G401.6 (cell line): ENCODE measurements around the gene FRS3.
A peak's percentile ranks its signal among the peaks of the same experiment; 100 is the strongest.
"Not testable (repeated sequence)": the region's sequence is repeated elsewhere in the genome, so short reads cannot be mapped to it uniquely, and the experiment has no call there.

ENCODE experiments used
- FAIRE-seq: peaks from 2 replicates; lab custom pipeline; 2012; peaks lifted over from hg19 to GRCh38; lab: Jason Lieb, UNC

FRS3 gene, protein sequence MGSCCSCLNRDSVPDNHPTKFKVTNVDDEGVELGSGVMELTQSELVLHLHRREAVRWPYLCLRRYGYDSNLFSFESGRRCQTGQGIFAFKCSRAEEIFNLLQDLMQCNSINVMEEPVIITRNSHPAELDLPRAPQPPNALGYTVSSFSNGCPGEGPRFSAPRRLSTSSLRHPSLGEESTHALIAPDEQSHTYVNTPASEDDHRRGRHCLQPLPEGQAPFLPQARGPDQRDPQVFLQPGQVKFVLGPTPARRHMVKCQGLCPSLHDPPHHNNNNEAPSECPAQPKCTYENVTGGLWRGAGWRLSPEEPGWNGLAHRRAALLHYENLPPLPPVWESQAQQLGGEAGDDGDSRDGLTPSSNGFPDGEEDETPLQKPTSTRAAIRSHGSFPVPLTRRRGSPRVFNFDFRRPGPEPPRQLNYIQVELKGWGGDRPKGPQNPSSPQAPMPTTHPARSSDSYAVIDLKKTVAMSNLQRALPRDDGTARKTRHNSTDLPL

DNA sequence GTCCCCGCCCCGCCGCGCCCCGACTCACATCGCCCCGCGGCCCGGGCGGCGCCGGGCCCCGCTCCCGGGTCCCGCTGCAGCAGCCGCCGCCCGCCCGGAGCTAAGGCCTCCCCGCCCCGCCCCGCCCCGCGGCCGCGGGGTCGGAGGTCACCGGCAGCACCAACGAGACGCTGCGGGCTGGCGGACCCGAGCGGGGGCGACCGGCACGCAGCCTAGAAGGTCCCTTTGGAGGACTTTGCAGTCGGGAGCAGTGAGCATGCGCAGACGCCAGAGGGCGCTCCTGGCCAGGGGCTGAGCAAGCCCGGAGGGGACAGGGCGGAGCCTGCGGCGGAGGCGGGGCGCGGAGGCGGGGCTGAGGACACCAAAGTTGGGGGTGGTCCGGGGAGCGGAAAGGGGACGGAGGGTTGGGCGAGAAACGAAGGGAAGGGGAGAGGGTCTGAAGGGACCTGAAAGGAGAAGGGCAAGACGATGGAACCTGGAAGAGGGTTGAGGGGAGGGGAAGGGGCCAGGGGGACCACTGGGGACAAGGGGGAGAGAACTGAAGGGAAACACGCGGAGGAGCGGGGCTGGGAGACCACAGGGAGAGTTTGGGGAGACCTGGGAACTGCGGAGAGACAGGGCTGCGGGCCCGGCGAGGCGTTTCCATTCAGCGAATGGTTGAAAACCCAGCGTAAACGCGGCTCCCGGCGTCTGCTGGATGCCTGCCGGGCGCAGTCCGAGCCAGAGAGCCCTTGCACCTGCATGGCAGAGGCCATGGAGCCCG is at the start of gene FRS3:
FRS3 (minus strand) TSS at position 113 of the 763 bp plus-strand sequence. CDS start 2,913 bp downstream, outside the sequence.
- peak; percentile 31 for FAIRE-seq

DNA sequence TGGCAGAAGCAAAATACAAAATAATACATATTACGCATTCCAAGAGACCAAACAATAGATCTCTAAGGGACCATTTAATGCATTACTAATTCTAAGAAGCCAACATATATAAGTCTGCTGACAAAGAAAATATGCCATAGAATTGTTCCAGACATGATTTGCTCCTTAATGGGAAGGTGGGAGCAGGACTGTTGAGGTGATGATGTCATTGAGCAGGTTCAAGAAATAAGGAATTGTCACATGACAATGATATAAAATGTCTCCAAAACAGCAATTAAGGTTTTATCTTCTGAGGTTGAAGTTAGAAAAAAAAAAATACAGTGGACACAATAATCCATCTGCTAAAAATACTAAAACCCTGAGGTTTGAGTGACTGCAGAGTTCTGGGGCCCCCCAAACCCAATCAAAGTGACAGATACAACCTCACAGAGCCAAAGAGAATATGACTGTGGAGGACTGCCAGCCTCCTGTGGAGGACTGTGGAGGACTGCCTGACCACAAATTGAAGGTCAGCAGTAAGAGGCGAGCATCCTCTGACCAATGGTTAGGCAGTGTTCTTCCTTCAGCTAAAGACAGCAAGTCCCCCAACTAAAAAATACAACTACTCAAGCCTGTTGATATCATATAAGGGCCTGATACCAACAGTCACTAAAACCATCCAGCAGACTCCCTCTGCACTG is 46.8 kb upstream of the FRS3 start:
- FAIRE-seq = no peak

DNA sequence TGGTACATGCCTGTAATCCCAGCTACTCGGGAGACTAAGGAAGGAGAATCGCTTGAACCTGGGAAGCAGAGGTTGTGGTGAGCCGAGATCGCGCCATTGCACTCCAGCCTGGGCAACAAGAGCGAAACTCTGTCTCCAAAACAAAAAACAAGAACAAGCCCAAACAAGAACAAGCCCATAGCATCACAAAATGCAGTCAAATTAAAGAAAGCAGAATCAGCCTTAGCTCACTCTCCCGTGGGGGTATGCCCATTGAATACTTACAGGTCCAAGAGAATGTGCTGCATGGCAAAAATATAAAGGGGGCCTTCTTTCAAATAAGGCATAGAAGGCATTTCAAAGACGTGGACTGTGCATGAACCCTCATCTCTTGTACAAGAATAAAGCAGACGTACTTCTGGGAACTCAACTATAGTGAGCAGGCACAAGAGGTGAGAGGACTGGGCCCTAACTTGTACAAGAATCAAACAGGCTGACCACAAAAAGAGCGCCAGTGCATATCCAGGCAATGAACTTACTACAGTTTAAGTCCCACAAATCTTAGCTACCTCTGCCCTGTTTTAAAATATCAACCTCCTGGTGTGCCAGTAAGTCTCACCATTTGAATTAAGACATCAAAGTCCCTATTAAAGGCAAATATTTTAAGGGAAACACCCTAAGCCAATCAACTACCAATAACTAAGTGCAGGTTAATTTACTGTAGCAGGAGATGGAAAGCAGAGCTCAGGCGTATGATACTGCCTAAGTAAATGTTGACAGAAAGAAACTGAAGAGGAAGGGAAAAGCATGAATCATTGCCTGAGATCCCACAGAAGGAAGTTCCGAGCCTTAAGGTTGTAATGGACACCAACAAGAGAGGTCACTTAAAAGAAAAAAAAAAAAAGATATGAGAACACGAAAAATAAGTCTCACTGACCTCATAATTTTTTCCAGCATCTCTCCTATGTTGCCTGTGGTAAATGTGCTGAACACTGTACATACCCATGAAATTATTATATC is 45.2 kb upstream of the FRS3 start:
- FAIRE-seq = no peak

DNA sequence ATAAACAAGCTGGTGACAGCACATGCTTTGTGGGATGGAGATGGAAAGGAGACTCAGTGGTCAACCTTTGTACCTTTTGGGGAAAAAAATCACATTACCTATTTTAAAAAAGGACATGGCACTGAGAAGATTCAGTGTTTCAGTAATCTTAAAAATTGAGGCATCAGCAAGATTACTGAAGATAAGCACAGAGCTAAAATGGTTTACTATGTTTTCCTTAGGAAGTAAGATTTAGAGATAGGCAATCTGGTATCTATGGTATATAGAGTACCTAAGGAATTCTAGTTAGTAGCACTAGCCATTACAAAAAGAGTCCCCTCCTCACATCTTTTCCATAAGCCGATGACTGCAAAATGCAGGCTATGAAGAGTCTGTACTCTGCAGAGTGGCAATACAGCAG is 43.5 kb upstream of the FRS3 start:
- no peak for FAIRE-seq

DNA sequence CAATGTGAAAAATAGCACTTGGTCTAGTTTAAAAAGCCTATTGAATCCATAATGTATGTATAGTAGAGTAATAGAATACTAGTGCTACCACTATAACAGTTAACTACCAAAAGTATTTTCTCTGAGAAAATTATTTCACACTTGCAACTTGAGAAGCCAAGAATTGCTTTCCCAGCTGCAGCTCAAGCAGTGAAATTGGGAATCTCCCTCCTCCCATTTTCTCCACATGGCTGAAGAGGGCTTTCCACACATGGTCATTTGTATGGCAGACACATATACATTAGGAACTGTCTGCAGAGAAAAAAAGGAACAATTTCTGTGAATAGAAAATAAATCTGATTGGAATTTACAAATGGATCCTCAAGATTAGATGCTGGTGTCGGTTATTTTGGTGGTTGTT is 42.3 kb upstream of the FRS3 start:
- FAIRE-seq = no peak

DNA sequence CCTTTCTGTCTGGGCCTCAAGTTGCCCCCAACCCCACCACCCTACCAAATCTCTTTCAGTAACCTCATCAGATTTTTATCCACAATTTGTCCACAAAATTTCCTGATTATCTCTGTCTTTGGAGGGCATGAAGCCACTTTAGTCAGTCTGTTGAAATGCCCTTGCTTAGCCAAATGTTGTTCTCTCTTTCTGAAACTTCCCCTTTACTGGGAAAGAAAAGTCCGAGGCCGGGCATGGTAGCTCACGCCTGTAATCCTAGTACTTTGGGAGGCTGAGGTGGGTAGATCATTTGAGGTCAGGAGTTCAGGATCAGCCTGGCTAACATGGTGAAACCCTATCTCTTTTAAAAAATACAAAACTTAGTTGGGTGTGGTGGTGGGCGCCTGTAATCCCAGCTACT is 41.6 kb upstream of the FRS3 start:
- FAIRE-seq = no peak

DNA sequence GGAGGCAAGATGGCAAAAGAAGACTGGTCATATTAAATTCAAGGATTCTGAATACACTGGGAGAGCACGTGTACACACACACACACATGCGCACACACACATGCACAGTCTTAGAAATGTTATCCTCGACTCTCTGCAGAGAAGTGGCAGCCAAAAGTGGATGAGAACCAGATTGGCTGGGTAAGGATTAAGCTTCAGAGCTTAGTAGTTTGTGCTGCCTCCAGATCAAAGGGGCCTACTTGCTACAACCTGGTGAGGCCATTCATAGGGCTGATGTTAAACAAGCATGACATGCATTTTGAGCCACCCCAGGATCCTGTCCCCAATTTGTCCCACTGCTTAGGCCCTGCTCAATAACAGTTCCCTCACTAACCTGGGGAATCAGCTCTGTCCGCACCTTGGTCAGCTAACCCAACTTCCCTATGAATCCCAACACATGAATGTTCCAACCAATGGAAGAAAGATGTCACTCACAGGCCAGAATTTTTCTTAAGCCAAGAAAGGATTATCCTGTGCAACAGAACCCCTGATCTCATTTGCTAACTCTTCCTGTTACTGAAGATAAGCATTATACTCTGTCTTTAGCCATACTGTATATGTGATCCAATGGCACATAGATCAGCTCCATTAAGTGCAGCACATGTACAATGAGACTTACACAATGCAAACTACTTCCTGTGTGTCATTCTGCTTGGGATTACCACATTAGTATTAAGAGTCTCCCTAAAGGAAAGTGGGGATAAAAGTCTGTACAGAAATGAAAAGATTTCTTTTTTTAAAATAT is 38.8 kb upstream of the FRS3 start:
- FAIRE-seq = no peak

DNA sequence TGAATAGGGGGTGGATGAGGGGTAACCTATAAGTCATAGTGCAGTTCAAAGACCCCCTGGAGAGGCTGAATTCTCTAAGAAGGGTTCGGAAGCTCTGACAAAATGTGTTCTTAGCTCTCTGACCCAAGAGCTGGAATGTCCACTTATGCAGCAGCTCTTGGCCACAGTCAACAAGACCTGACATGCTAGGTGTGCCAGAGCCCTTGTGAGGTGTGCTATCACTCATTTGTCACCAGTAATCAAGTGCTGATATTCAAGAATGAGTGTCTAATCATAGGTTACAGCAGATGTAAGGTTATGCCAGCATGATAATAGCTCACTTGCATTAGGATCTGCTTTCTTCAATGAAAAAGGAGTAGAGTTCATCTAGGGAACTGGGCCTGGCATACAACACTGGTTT is 35.9 kb upstream of the FRS3 start:
- FAIRE-seq = no peak

DNA sequence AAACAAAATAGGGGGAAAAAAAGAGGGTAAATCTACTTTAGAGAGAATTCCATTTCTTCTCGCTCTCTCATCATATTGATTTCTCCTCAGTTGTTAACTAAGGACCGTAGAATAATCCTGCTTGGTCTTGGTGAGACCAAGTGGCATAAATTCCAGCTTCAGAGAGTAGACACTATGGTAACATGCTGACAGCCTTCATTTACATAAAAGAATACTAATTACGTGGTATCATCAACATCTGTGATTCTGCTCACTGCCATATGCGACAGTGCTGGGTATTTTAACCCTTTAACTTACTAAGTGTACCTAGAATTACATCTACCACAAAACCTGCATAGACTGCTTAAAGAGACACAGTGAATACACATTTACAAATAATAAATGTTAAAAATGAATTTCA is 34.9 kb upstream of the FRS3 start:
- no peak for FAIRE-seq

DNA sequence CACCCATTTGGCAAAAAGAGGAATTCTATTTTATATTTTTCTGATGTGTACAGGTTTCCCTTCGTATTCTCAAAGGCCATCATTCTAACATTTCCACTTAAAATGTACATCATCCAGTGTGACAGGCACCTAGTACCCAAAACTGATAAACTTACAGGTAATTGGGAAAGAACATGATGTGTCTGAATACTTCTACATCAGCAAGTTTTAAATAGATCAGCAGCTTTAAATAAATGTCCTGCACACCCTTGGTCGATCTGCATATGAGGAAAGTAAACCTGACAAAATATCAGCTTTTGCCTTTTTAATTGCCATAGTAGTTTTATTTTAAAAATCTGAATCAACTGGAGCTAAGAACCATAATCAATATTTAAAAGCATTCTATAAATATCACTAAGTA is 34.3 kb upstream of the FRS3 start:
- FAIRE-seq = peak; percentile 85

DNA sequence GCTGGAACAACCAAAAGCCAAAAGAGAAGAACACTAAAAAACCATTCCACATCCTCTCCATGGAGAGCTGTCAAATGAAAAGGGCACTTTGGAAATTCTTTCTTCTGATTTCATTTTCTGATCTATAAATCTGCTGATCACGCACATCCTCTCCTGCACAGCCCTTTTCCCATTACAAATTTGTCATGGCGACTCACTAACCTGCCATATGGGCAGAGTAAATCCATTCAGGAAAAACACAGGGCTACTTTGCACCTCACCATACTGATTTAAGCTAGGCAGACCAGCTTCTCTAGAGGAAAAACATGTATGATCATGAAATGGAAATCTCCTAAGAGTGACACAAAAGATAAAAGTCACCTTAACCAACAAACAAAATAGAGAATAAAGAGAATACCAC is 33.8 kb upstream of the FRS3 start:
- no peak for FAIRE-seq

DNA sequence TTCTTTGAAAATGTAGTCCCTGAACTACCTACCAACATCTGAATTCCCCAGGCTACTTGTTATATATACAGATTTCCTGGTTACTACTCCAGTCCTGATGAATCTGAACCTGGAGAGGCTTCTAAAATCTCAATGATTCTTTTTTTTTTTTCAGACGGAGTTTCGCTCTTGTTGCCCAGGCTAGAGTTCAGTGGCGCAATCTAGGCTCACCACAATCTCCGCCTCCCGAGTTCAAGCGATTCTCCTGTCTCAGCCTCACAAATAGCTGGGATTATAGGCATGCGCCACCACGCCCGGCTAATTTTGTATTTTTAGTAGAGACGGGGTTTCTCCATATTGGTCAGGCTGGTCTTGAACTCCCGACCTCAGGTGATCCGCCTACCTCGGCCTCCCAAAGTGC is 32.2 kb upstream of the FRS3 start:
- not testable (repeated sequence) for FAIRE-seq

DNA sequence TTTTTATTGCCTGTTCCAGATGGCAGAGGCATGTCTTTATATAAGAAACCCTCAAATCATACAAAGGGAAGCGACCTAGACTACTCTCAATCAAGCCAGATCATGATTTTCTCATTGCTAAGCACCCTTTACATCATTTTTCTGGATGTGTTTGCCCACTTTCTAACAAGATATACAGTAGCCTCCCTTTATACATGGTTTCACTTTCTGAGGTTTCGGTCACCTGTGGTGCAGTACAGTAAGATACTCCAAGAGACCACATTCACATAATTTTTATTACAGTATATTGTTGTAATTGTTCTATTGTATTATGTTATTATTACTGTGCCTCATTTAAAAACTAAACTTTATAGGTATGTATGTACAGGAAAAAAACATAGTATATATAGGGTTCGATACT is 31.4 kb upstream of the FRS3 start:
- no peak for FAIRE-seq

DNA sequence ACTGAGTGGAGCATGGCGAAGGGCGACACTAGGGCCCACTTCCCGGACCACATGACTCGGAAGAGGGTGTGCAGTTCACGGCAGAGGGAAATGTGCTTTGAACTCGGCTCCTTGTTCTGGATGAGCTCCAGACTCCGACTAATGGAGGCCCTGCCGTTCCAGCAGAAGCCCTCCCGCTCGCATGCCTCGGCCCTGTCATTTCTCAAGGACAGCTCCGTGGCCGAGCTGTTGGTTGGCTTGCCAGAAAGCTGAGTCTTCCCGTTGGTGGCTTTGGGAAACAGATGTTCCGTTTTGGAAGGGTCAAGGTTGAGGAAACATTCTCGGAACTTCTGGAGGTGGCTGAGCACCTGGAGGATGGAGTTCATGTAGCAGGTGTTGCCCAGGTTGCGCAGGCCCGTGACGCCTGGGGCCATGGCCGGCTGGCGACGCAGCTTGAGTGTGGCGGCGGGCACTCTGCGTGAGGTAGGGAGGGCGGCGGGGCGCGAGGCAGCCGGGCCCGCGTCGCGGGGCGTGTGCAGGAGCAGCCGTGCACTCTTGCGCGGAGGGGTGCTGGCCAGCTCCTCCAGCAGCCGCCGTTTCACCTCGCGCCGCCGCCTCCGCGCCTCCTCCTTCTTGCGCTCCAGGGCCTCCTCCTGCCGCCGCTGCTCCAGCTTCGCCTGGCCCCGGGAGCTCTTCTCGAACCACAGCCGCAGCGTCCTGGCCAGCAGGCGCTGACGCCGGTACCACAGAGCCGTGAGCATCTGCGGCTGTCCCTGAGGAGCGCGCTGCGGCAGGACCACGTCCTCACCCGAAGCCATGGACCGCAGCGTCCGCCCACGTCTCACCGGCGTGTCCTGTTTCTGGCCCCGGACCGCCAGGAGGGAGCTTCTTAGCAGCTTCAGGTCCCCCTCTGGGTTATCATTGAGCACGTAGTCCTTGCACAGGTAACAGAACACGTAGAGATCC is 26.4 kb upstream of the FRS3 start:
- FAIRE-seq = no peak

DNA sequence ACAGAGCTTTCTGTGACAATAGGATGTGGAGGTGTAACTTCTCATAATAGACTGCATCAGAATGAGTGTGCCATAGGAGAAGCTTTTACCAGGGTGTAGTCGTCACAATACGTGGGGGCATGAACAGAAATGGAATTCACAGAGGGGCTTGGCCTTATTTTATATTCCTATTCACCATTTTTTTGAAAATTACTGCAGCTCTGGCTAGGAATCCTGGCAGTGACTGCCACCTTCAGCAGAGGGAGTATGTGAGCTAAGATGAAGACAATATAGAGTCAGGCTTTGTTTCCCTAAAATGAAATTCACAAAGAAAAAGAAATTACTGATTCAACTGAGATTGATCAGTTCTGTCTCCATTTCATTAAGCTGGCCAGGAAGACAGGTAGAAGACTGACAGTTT is 21.7 kb upstream of the FRS3 start:
- FAIRE-seq = peak; percentile 60

DNA sequence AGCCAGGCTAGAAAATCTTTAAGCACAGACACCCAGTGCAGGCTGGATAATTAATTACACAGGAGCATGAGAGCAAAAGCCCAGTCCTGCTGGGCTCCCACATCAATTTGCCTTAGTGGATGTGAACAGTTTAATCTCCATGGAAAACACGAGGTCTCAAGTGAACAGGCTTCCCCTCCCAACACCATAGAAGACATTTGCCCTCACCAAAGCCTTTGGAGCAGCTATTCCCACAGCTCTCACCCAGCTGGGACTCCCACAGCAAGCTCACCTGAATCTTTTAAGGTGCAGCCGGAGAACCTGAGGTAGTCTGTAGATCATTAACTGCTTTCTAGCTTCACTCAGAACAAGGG is 19.8 kb upstream of the FRS3 start:
- no peak for FAIRE-seq

DNA sequence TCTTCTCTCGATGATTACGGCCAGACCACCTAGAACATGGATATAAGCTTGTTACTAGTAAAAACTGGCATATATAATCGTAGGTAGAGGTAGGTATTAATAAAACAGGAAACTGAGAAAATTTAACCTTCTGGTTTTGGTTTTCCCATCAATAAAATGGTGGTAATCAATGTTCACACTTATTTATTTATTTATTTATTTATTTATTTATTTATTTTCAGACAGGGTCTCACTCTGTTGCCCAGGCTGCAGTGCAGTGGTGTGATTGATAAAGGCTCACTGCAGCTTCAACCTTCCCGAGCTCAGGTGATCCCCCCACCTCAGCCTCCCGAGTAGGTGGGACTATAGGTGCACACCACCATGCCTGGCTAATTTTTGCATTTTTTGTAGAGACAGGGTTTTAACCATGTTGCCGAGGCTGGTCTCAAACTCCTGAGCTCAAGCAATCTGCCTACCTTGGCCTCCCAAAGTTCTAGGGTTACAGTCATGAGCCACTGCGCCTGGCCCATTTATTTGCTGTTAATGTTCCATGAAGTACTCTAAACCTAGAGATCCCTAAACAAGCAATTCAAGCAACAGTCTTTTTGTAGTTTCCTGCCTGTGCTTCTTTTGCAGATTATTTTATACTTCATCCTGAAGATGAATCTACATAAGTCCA is 19.3 kb upstream of the FRS3 start:
- FAIRE-seq = no peak

DNA sequence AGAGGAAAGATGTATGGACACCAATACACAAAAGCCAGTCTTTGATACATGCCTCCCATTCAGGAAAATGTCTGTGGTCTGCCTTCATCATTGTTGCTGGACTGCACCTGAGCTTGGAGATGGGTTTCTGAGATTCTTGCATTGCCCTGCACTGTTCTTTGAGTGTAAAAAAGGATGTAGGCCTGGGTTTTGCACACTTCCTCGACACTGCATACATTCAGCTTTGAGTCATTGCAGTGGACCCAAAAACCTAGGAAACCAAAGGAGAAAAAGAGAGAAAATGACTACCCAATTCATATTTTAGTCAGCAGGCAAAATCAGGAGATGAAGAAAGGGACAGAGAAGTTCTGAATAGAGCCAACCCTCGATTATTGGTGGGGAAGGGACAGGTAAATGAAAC is 16.8 kb upstream of the FRS3 start:
- no peak for FAIRE-seq

DNA sequence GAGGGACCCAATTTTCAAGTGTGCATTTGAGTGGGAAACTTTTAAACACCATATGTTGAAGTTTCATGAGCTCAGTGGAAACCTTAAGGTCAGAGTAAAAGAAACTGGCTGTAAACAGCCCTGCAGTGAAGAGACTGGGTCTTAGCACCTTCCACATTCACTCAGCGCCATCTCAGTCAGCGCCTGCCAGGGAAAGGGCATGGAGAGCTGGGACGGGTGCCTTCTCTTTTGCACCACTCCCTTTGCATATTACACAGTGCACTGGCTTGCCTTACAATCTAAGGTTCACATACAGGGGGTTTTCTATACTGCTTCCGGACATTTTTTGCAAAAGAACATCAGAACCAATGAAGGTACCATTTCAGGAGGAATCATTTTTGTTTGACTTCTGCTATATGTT is 12.3 kb upstream of the FRS3 start:
- FAIRE-seq = no peak
